Mucosa of descending colon (tissue), 3 donors: ENCODE results near the gene CD300H. TPM values are rescaled to one million over a fixed set of nuclear protein-coding genes. Genes with fewer than 3 reads are reported as not detected.

Experiments used
- ATAC-seq: fragments of 200-7000 bp; cut with Tn5 transposase; one replicate; pipeline ENCODE4 v1.9.1; 2020; ENCODE audit warnings: mild to moderate bottlenecking, moderate library complexity
- DNase-seq, 3 donors: peaks; one replicate each; pipeline ENCODE4 v3.0.0-alpha.2; 2020
- H3K36me3 ChIP-seq: fragments of 200-600 bp; one replicate; pipeline ENCODE4 v1.8.0; 2021; ENCODE audit warnings: low read depth, mild to moderate bottlenecking
- H3K4me1 ChIP-seq: fragments of 200-600 bp; one replicate; pipeline ENCODE4 v1.8.0; 2021; ENCODE audit warnings: low read depth, mild to moderate bottlenecking
- H3K4me3 ChIP-seq: fragments of 200-600 bp; one replicate; pipeline ENCODE4 v1.8.0; 2021; ENCODE audit warnings: mild to moderate bottlenecking
- H3K9me3 ChIP-seq: fragments of 200-600 bp; one replicate; pipeline ENCODE4 v1.8.0; 2021; ENCODE audit warnings: mild to moderate bottlenecking
- intact Hi-C, 2 donors: fragments of 100-400 bp; cut with DNase I in 1 of 2; cut with micrococcal nuclease in 1 of 2; formaldehyde crosslinking; loops; one replicate each; pipeline versions ENCODE4 v1.11.0 to v1.11.1; 2022; cut with DNase I, micrococcal nuclease
- total RNA-seq, 3 donors: library from RNA; stranded (reverse); fragmentation: NEBNext Ultra II Directional in 2 of 3; extraction: Animal tissue kit (Norgen Biotek cat#: 25700) in 2 of 3; gene quantifications; one replicate each; pipeline versions ENCODE4 v1.2.1 to v1.2.4, GENCODE V29; 2021 to 2023
- TF ChIP-seq, protein P1 (sequence below): fragments of 200-600 bp; IDR thresholded peaks from one replicate; pipeline ENCODE4 v1.8.0; 2022; ENCODE audit warnings: antibody characterized with exemption, mild to moderate bottlenecking
- donor health status: DM: no; HTN: no; CAD: no; lungs with moderate emphysema.
- donor health status: DM: no; HTN: no; CAD: no.
- donor health status: DM: no; HTN: yes; CAD: no.

The CD300H gene
- total RNA-seq, 3 donors from 2014 or later = not detected

GRCh38 chr17:74545843-74546230 lies 21.5 kb downstream of the CD300H start, which contains the start of gene CD300C:
CD300C (minus strand) TSS chr17:74546115; CDS start chr17:74545782, 333 bp downstream.
- intact Hi-C loops = no loop called here
- Histone ChIP-seq H3K9me3 (no peaks in the 10 kb centered on the region), H3K4me1 (no peaks in the 10 kb centered on the region), H3K4me3 (no peak within 1 kb of the TSS), H3K36me3 (no peaks in the 10 kb centered on the region)
- TF ChIP-seq, protein P1, sequence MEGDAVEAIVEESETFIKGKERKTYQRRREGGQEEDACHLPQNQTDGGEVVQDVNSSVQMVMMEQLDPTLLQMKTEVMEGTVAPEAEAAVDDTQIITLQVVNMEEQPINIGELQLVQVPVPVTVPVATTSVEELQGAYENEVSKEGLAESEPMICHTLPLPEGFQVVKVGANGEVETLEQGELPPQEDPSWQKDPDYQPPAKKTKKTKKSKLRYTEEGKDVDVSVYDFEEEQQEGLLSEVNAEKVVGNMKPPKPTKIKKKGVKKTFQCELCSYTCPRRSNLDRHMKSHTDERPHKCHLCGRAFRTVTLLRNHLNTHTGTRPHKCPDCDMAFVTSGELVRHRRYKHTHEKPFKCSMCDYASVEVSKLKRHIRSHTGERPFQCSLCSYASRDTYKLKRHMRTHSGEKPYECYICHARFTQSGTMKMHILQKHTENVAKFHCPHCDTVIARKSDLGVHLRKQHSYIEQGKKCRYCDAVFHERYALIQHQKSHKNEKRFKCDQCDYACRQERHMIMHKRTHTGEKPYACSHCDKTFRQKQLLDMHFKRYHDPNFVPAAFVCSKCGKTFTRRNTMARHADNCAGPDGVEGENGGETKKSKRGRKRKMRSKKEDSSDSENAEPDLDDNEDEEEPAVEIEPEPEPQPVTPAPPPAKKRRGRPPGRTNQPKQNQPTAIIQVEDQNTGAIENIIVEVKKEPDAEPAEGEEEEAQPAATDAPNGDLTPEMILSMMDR = no peak
- DNase-seq (peak in 1 of 3 donors; percentile 29), ATAC-seq (peak; percentile 56)

GRCh38 chr17:74544991-74545842 lies 22.1 kb downstream of the CD300H start:
- Histone ChIP-seq H3K9me3 (no peaks in the 10 kb centered on the region), H3K4me3 (no peak overlapping the region), H3K4me1 (no peaks in the 10 kb centered on the region), H3K36me3 (no peaks in the 10 kb centered on the region)
- DNase-seq (no peak), ATAC-seq (no peak)
- intact Hi-C loops = no loop called here
- TF ChIP-seq, protein P1 = no peak

- ATAC-seq (no peak), DNase-seq (no peak)
- H3K4me3 ChIP-seq = no peak overlapping the region
- no peaks in the 10 kb centered on the region for H3K9me3 ChIP-seq
- no peaks in the 10 kb centered on the region for H3K4me1 ChIP-seq
- TF ChIP-seq, protein P1 = no peak
- H3K36me3 ChIP-seq = no peaks in the 10 kb centered on the region
- intact Hi-C loops = no loop called here
Measured at GRCh38 chr17:74543891-74544760, 23.2 kb downstream of the CD300H start.

DNA sequence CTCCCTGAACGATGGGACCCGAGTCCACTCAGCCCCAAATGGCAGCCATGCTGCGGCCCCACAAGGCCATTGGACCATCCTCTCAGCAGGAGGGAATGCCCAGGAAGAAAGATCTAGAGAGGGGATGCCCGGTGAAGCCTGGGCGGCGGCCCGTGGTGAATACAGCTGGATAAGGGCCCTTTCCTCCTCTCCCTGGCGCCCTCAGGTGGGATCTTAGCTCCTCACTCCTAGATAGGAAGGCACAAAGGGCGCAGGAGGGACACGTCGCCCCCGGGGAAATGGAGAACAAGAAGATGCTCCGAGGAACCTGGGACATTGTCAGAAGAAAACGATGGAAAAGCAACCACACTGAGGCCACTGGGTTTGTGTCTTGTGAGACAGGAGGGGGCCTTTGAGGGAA lies 23.9 kb downstream of the CD300H start:
- Histone ChIP-seq H3K4me3 (no peak overlapping the region), H3K36me3 (no peaks in the 10 kb centered on the region), H3K9me3 (no peaks in the 10 kb centered on the region), H3K4me1 (no peaks in the 10 kb centered on the region)
- intact Hi-C loops = no loop called here
- ATAC-seq (no peak), DNase-seq (no peak)
- TF ChIP-seq, protein P1 = no peak

DNA sequence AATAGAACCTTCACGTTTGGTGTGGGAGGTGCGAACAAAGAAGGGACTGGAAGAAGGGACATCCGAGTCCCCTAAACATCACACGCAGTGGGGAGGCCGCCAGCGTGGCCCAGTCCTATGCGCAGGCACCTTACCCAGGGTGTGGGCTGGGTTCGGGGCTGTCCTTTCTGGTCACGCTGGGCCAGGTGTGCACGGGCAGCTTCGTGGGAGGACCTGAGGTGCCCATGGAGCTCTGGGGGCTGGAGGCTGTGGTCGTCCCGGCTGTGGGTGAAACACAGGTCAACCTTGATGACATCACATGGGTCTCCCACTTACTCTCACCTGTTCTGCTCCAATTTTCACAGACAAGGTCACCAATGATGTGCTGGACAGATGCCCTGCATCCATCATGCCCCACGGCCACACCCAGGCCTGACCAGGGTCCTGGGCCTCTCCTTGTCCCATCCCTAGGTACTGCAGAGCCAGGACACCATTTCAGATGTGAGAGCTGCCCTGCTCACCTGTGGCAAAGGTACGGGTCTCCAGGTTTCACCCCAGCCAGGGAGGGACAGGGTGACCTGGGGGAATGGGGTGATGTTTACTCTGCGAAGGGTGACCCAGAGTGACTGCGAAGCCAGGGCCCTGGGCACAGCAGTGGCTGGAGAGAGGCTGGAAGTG lies 24.5 kb downstream of the CD300H start:
- no peaks in the 10 kb centered on the region for H3K4me1 ChIP-seq
- no peak for ATAC-seq
- no peak overlapping the region for H3K4me3 ChIP-seq
- TF ChIP-seq, protein P1 = no peak
- no peaks in the 10 kb centered on the region for H3K36me3 ChIP-seq
- intact Hi-C loops = no loop called here
- no peaks in the 10 kb centered on the region for H3K9me3 ChIP-seq
- no peak for DNase-seq
